ENCODE data around the gene AQP6.

DNA sequence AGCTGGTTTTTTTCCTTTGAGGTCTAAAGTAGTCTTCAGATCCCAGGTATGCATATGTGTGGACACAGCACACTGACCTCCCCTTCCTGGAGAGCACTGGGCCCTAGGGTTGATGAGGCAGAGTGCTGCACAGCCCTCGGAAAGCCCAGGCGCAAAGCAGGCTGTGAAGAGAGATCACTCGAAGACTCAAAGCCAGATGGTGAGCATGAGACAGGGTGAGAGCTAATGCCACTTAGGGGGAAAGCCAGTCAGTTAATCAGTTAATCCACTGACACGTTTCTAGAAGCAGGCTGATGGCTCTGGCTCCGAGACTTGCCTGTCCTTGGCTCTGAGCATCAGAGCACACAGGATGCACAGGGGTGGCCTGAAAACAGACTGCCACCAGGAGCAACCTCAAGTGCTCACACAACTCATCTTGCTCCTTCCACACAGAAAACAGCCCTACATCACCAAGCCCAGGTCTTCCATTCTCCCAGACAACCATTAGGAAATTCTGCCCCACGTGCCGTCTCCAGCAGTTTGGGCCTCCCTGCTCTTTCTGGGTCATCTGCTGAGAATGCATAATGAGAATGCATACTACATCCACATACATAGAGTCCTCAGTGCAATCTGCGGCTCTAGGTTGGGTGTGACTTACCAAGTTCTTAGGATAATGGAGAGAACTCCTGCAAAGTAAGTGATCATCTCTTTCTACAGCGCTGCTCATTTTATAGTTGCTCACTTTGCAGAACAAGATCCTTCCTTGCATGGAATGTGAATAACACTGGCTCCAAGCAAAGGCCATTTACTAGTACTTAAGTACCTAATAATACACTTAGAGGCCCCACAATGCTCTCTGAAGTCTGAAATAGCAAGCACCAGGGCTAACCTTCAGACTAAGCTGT lies 12.0 kb downstream of the AQP6 start:
- TF ChIP-seq NFIC (IDR thresholded peaks at IDR 0.05; ENCODE audit: low read depth, low read length) (no peak), JUNB (IDR thresholded peaks at IDR 0.05) (no peak), POLR2AphosphoS5 (IDR thresholded peaks at IDR 0.05; ENCODE audit: low read length) (no peak), KDM1A (IDR thresholded peaks at IDR 0.05; ENCODE audit: borderline replicate concordance) (no peak), STAT1 (conservative IDR thresholded peaks at IDR 0.05) (no peak), NR2C1 (IDR thresholded peaks at IDR 0.05) (no peak), FOXK2 (IDR thresholded peaks at IDR 0.05) (no peak), ATF7 (IDR thresholded peaks at IDR 0.05; ENCODE audit: low read depth) (no peak), EZH2 (IDR thresholded peaks at IDR 0.05; ENCODE audit: borderline replicate concordance, control insufficient read depth, low read depth, low read length) (no peak), MYC (IDR thresholded peaks at IDR 0.05; ENCODE audit: insufficient read depth, insufficient read length, insufficient replicate concordance, low read length, severe bottlenecking) (no peak), MXI1 (IDR thresholded peaks at IDR 0.05; ENCODE audit: low read depth, low read length) (no peak)
- TF ChIP-seq, protein P1, sequence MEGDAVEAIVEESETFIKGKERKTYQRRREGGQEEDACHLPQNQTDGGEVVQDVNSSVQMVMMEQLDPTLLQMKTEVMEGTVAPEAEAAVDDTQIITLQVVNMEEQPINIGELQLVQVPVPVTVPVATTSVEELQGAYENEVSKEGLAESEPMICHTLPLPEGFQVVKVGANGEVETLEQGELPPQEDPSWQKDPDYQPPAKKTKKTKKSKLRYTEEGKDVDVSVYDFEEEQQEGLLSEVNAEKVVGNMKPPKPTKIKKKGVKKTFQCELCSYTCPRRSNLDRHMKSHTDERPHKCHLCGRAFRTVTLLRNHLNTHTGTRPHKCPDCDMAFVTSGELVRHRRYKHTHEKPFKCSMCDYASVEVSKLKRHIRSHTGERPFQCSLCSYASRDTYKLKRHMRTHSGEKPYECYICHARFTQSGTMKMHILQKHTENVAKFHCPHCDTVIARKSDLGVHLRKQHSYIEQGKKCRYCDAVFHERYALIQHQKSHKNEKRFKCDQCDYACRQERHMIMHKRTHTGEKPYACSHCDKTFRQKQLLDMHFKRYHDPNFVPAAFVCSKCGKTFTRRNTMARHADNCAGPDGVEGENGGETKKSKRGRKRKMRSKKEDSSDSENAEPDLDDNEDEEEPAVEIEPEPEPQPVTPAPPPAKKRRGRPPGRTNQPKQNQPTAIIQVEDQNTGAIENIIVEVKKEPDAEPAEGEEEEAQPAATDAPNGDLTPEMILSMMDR (IDR thresholded peaks at IDR 0.05 in 2 of 3, conservative IDR thresholded peaks at IDR 0.05 in 1 of 3; ENCODE audit: control insufficient read depth in 2 of 3, extremely low read depth in 1 of 3, insufficient read depth in 1 of 3, low read depth in 3 of 3, low read length in 3 of 3), result no peak
- TF ChIP-seq, protein P2, sequence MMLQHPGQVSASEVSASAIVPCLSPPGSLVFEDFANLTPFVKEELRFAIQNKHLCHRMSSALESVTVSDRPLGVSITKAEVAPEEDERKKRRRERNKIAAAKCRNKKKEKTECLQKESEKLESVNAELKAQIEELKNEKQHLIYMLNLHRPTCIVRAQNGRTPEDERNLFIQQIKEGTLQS (IDR thresholded peaks at IDR 0.05; ENCODE audit: borderline replicate concordance, extremely low read depth, low read depth, low read length), result no peak
